ENCODE measurements around the gene GNG11. TPM values are rescaled to one million over a fixed set of nuclear protein-coding genes. Genes with fewer than 3 reads are reported as not detected.

Gene GNG11
- total RNA-seq, 1 experiment from 2014 or later: 4.4 TPM

DNA sequence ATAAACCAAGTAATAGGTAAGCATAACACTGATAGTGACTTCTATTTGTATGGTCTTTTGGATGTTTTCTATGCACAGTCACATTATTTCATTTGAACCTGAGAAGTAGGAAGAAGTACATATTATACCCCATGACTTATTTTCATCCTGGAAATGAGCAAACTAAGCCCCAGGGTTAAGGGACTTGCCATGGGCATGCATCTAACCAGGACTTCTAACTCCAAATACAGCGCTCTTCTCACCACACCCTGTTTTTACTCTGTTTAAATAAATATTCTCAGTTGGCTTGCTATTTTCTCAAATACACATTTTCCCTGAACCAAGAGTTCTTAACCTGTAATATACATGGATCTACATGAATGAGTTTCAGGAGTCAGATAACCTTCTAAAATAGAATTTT lies 16.3 kb downstream of the GNG11 start:
- H3F3A ChIP-seq (ENCODE audit: insufficient read depth, low read depth): no peaks in the 10 kb centered on the region
- H3K36me3 ChIP-seq (ENCODE audit: low read depth): no peaks in the 10 kb centered on the region
- no peaks in the 10 kb centered on the region for H3K4me1 ChIP-seq (replicated peaks; ENCODE audit: insufficient read depth)
- intact Hi-C loops (cut with micrococcal nuclease; ENCODE audit: unreplicated experiment): no loop called here
- ChIA-PET POLR2A (ENCODE audit: unreplicated experiment) (no interaction called here), CTCF (no interaction called here)
- H3K27me3 ChIP-seq (ENCODE audit: insufficient read depth, low read depth): no peaks in the 10 kb centered on the region
- no peaks in the 10 kb centered on the region for H4K20me1 ChIP-seq (ENCODE audit: insufficient read depth)
- H2AFZ ChIP-seq: no peak overlapping the region
- H3K4me2 ChIP-seq: no peak overlapping the region
- TF ChIP-seq CTCF (conservative IDR thresholded peaks at IDR 0.05) (no peak), EZH2 (IDR thresholded peaks at IDR 0.05; ENCODE audit: low read depth) (no peak)
- no peaks in the 10 kb centered on the region for H3K79me2 ChIP-seq (ENCODE audit: low read depth)
- H3K4me3 ChIP-seq: no peak overlapping the region
- H3K9me3 ChIP-seq (ENCODE audit: insufficient read depth, low read depth): no peaks in the 10 kb centered on the region
- BruUV-seq (replicated peaks): no TSS peak
- no peak overlapping the region for H3K27ac ChIP-seq
- no peak for DNase-seq
- H3K9me2 ChIP-seq (ENCODE audit: insufficient read depth): no peaks in the 10 kb centered on the region

- no peaks in the 10 kb centered on the region for H3K79me2 ChIP-seq (ENCODE audit: low read depth)
- no peaks in the 10 kb centered on the region for H3K27me3 ChIP-seq (ENCODE audit: insufficient read depth, low read depth)
- no peaks in the 10 kb centered on the region for H3K4me1 ChIP-seq (replicated peaks; ENCODE audit: insufficient read depth)
- TF ChIP-seq CTCF (conservative IDR thresholded peaks at IDR 0.05) (no peak), EZH2 (IDR thresholded peaks at IDR 0.05; ENCODE audit: low read depth) (no peak)
- POLR2A ChIA-PET (ENCODE audit: unreplicated experiment): no interaction called here
- H3K9me3 ChIP-seq (ENCODE audit: insufficient read depth, low read depth): no peaks in the 10 kb centered on the region
- H3K36me3 ChIP-seq (ENCODE audit: low read depth): no peaks in the 10 kb centered on the region
- H3K4me2 ChIP-seq: no peak overlapping the region
- DNase-seq: no peak
- no TSS peak for BruUV-seq (replicated peaks)
- H2AFZ ChIP-seq: no peak overlapping the region
- H3K4me3 ChIP-seq: no peak overlapping the region
- intact Hi-C loops (cut with micrococcal nuclease; ENCODE audit: unreplicated experiment): no loop called here
- no peaks in the 10 kb centered on the region for H3K9me2 ChIP-seq (ENCODE audit: insufficient read depth)
- H4K20me1 ChIP-seq (ENCODE audit: insufficient read depth): no peaks in the 10 kb centered on the region
- CTCF ChIA-PET: no interaction called here
- no peak overlapping the region for H3K27ac ChIP-seq
- H3F3A ChIP-seq (ENCODE audit: insufficient read depth, low read depth): no peaks in the 10 kb centered on the region
These were observed 16.8 kb downstream of the GNG11 start for GRCh38 chr7:93938293-93938692.

DNA sequence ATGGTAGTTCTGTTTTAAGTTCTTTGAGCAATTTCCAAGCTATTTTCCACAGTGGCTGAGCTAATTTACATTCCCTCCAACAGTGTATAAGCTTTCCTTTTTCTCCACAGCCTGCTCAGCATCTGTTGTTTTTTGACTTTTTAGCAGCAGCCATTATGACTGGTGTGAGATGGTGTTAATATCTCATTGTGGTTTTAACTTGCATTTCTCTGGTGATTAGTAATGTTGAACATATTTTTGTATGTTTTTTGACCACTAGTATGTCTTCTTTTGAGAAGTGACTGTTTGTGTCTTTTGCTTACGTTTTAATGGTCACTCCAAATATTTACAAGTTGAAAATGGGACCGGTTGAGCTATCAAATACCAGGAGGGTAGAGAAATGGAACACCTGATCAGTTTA lies 20.4 kb downstream of the GNG11 start:
- H3K4me3 ChIP-seq: no peak overlapping the region
- no peaks in the 10 kb centered on the region for H3K79me2 ChIP-seq (ENCODE audit: low read depth)
- no peaks in the 10 kb centered on the region for H3F3A ChIP-seq (ENCODE audit: insufficient read depth, low read depth)
- no peaks in the 10 kb centered on the region for H3K27me3 ChIP-seq (ENCODE audit: insufficient read depth, low read depth)
- intact Hi-C loops (cut with micrococcal nuclease; ENCODE audit: unreplicated experiment): no loop called here
- DNase-seq: no peak
- H3K27ac ChIP-seq: no peak overlapping the region
- H3K9me2 ChIP-seq (ENCODE audit: insufficient read depth): no peaks in the 10 kb centered on the region
- no peaks in the 10 kb centered on the region for H3K36me3 ChIP-seq (ENCODE audit: low read depth)
- H3K9me3 ChIP-seq (ENCODE audit: insufficient read depth, low read depth): no peaks in the 10 kb centered on the region
- POLR2A ChIA-PET (ENCODE audit: unreplicated experiment): no interaction called here
- no peaks in the 10 kb centered on the region for H3K4me1 ChIP-seq (replicated peaks; ENCODE audit: insufficient read depth)
- H3K4me2 ChIP-seq: no peak overlapping the region
- CTCF ChIA-PET: no interaction called here
- no peak overlapping the region for H2AFZ ChIP-seq
- no peaks in the 10 kb centered on the region for H4K20me1 ChIP-seq (ENCODE audit: insufficient read depth)
- no peak for TF ChIP-seq EZH2 (IDR thresholded peaks at IDR 0.05; ENCODE audit: low read depth)
- no peak for TF ChIP-seq CTCF (conservative IDR thresholded peaks at IDR 0.05)
- BruUV-seq (replicated peaks): no TSS peak
